PFSK-1 (cell line): ENCODE measurements around the gene DNAJB7.

Experiments
- POLR2AphosphoS5 ChIP-seq: IDR thresholded peaks from 2 replicates; pipeline ENCODE4 v1.6.1; 2012; ENCODE audit warnings: low read depth, mild to moderate bottlenecking, control low read depth, low read length, moderate library complexity
- SIN3A ChIP-seq: IDR thresholded peaks from 2 replicates; pipeline ENCODE4 v1.6.1; 2012; ENCODE audit warnings: mild to moderate bottlenecking, low read length, moderate library complexity, borderline replicate concordance; ENCODE audit not compliant: insufficient read depth
- TAF1 ChIP-seq: IDR thresholded peaks from 2 replicates; pipeline ENCODE4 v1.6.1; 2012; ENCODE audit warnings: low read length, control low read depth, borderline replicate concordance; ENCODE audit not compliant: insufficient read depth

- TF ChIP-seq POLR2AphosphoS5 (no peak), SIN3A (no peak), TAF1 (no peak)
Measured at GRCh38 chr22:40890881-40891280, 29.0 kb upstream of the DNAJB7 start.
